ENCODE measurements around the gene MARF1.
"Not testable (repeated sequence)": the region's sequence is repeated elsewhere in the genome, so short reads cannot be mapped to it uniquely, and the experiment has no call there.

Gene MARF1

GRCh38 chr16:15650698-15651171, 7.8 kb upstream of the MARF1 start:
- H3K27me3 ChIP-seq (ENCODE audit: insufficient read depth, low read length): no peaks in the 10 kb centered on the region
- H3K36me3 ChIP-seq (ENCODE audit: insufficient read depth, low read length): no peaks in the 10 kb centered on the region
- no peaks in the 10 kb centered on the region for H3K9me3 ChIP-seq (ENCODE audit: insufficient read depth, low read depth, low read length)
- H3K4me3 ChIP-seq (ENCODE audit: low read length): peak overlapping the region; percentile 95
- H3K4me1 ChIP-seq (ENCODE audit: insufficient read depth, low read length): no peaks in the 10 kb centered on the region
- no peak overlapping the region for H3K27ac ChIP-seq (ENCODE audit: low read depth, low read length)
- H3K9ac ChIP-seq (ENCODE audit: low read depth, low read length): peak overlapping the region; percentile 70
- WGBS: under 1% methylated on average over 18 of the region's 18 CpGs

DNA sequence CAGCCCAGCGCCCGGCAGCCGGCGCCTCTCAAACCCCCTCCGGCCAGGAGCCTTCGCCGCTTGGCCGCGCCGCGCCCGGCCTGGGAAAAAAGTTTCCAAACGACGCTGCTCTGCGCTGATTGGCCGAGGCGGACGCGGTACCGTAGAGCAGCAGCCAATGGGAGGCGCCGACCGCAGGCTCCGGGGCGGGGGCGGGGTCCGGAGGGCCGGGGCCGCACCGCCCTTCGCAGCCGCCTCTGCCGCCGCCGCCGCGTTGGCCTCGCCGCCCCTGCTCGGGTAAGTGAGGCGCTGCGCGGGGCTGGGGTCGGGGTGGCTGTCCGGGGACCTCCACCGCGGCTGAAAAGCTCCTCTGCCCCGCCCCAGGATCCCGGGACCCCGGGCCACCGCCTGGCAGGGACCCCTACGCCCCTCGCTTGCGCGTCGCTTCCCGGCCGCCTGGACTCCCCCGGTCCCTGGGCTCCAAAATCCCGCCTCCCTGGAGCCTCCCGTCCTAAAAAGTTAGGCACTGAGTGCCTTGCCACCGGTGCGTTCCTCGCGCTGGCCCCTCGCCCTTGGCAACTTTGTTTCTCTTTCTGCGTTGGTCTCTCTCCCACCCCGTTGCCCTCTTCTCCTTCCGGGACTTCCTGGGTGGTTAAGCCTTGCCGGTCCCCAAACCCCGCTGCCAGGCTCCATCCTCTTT, 7.2 kb upstream of the MARF1 start, which contains the start of gene NDE1:
TSS of gene NDE1 (plus strand) at position 227 of the 679 bp plus-strand sequence. CDS start 14,534 bp downstream, outside the sequence.
- Histone ChIP-seq H3K9me3 (ENCODE audit: insufficient read depth, low read depth, low read length) (no peaks in the 10 kb centered on the region), H3K27ac (ENCODE audit: low read depth, low read length) (peak within 1 kb of the TSS; percentile 32; the same call in 1 of the 2 replicates), H3K9ac (ENCODE audit: low read depth, low read length) (peak within 1 kb of the TSS; percentile 70), H3K36me3 (ENCODE audit: insufficient read depth, low read length) (no peaks in the 10 kb centered on the region), H3K4me1 (ENCODE audit: insufficient read depth, low read length) (no peaks in the 10 kb centered on the region), H3K27me3 (ENCODE audit: insufficient read depth, low read length) (no peaks in the 10 kb centered on the region), H3K4me3 (ENCODE audit: low read length) (peak within 1 kb of the TSS; percentile 95)
- under 1% methylated on average over 71 of the region's 71 CpGs for WGBS

DNA sequence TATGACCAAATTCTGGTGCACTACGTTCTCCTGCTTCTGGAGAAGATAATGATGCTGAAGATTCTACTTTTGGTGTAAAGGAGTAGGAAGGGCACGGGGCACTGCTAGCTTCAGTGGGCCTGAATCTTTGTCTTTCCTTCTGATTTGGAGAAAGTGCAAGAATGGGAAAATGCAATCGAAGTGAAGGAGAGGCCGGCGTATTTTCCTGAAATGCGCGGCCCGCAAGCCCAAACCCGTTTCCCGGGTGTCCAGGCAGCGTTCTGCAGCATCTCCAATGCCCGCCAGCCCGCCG, 6.7 kb upstream of the MARF1 start:
- Histone ChIP-seq H3K27me3 (ENCODE audit: insufficient read depth, low read length) (no peaks in the 10 kb centered on the region), H3K27ac (ENCODE audit: low read depth, low read length) (peak overlapping the region; percentile 32; the same call in 1 of the 2 replicates), H3K4me3 (ENCODE audit: low read length) (peak overlapping the region; percentile 95), H3K9me3 (ENCODE audit: insufficient read depth, low read depth, low read length) (no peaks in the 10 kb centered on the region), H3K4me1 (ENCODE audit: insufficient read depth, low read length) (no peaks in the 10 kb centered on the region), H3K9ac (ENCODE audit: low read depth, low read length) (peak overlapping the region; percentile 32), H3K36me3 (ENCODE audit: insufficient read depth, low read length) (no peaks in the 10 kb centered on the region)
- WGBS: 3% methylated on average over 14 of the region's 14 CpGs

GRCh38 chr16:15649311-15649710, 6.4 kb upstream of the MARF1 start:
- H3K4me3 ChIP-seq (ENCODE audit: low read length): peak overlapping the region; percentile 95
- not testable (repeated sequence) for H3K4me1 ChIP-seq (ENCODE audit: insufficient read depth, low read length); H3K36me3 ChIP-seq (ENCODE audit: insufficient read depth, low read length); H3K27ac ChIP-seq (ENCODE audit: low read depth, low read length); H3K9me3 ChIP-seq (ENCODE audit: insufficient read depth, low read depth, low read length); H3K27me3 ChIP-seq (ENCODE audit: insufficient read depth, low read length)
- WGBS: 81% methylated on average over 17 of the region's 17 CpGs
- peak overlapping the region; percentile 32; the same call in 1 of the 2 replicates for H3K9ac ChIP-seq (ENCODE audit: low read depth, low read length)

GRCh38 chr16:15648135-15648730, 5.3 kb upstream of the MARF1 start:
- Histone ChIP-seq H3K36me3 (ENCODE audit: insufficient read depth, low read length) (no peaks in the 10 kb centered on the region), H3K4me3 (ENCODE audit: low read length) (no peak overlapping the region), H3K27me3 (ENCODE audit: insufficient read depth, low read length) (no peaks in the 10 kb centered on the region), H3K9ac (ENCODE audit: low read depth, low read length) (no peak overlapping the region), H3K4me1 (ENCODE audit: insufficient read depth, low read length) (0 out of 2 replicates have a peak, but pooled peaks cover 6% of the 10 kb centered on the region), H3K9me3 (ENCODE audit: insufficient read depth, low read depth, low read length) (no peaks in the 10 kb centered on the region), H3K27ac (ENCODE audit: low read depth, low read length) (no peak overlapping the region)
- whole genome bisulfite sequencing: 94% methylated on average over 9 of the region's 9 CpGs

DNA sequence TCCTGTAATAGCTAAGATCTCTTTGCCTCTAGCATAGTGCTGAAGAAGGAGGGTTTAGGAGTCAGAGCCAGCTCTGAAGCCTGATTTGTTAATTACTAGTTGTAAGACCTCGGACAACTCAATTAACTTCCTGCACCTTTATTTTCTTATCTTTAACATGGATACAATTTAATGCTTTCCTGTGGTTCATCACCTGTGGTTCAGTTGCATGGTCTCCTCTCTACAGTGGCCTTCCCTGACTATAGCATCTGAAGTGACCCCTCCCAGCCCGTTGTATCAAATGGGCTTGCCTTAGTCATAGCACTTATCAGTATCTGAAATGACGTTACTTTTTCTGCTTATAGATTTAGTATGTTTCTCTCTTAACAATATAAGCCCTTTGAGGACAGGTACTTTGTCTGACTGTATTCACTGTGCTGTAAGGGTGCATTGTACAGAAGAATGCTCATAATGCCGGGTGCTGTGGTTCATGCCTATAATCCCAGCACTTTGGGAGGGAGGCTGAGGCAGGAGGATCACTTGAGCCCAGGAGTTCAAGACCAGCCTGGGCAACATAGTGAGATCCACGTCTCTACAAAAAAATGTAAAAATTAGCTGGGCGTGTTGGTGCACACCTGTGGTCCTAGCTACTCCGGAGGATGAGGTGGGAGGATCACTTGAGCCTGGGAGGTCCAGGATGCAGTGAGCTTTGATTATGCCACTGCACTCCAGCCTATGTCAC, 4.5 kb upstream of the MARF1 start:
- no peak overlapping the region for H3K27ac ChIP-seq (ENCODE audit: low read depth, low read length)

GRCh38 chr16:15646557-15647293, 3.8 kb upstream of the MARF1 start:
- H3K4me1 ChIP-seq (ENCODE audit: insufficient read depth, low read length): peaks cover 10% of the 10 kb centered on the region; the same call in 1 of the 2 replicates
- not testable (repeated sequence) for H3K9ac ChIP-seq (ENCODE audit: low read depth, low read length); H3K36me3 ChIP-seq (ENCODE audit: insufficient read depth, low read length); H3K27ac ChIP-seq (ENCODE audit: low read depth, low read length); H3K9me3 ChIP-seq (ENCODE audit: insufficient read depth, low read depth, low read length); H3K4me3 ChIP-seq (ENCODE audit: low read length); H3K27me3 ChIP-seq (ENCODE audit: insufficient read depth, low read length)
- WGBS: 90% methylated on average over 12 of the region's 13 CpGs

More for the DNA sequence above, 4.5 kb upstream of the MARF1 start:
- Histone ChIP-seq H3K36me3 (ENCODE audit: insufficient read depth, low read length) (no peaks in the 10 kb centered on the region), H3K4me1 (ENCODE audit: insufficient read depth, low read length) (0 out of 2 replicates have a peak, but pooled peaks cover 6% of the 10 kb centered on the region), H3K9ac (ENCODE audit: low read depth, low read length) (no peak overlapping the region), H3K4me3 (ENCODE audit: low read length) (no peak overlapping the region), H3K9me3 (ENCODE audit: insufficient read depth, low read depth, low read length) (no peaks in the 10 kb centered on the region), H3K27me3 (ENCODE audit: insufficient read depth, low read length) (no peaks in the 10 kb centered on the region)
- WGBS: 91% methylated on average over 6 of the region's 7 CpGs

- H3K9me3 ChIP-seq (ENCODE audit: insufficient read depth, low read depth, low read length); H3K4me3 ChIP-seq (ENCODE audit: low read length); H3K27me3 ChIP-seq (ENCODE audit: insufficient read depth, low read length); H3K27ac ChIP-seq (ENCODE audit: low read depth, low read length); H3K36me3 ChIP-seq (ENCODE audit: insufficient read depth, low read length); H3K9ac ChIP-seq (ENCODE audit: low read depth, low read length): not testable (repeated sequence)
- 94% methylated on average over 9 of the region's 10 CpGs for WGBS
- peaks cover 12% of the 10 kb centered on the region; the same call in 1 of the 2 replicates for H3K4me1 ChIP-seq (ENCODE audit: insufficient read depth, low read length)
Measured at GRCh38 chr16:15644962-15645465, 2.1 kb upstream of the MARF1 start.

DNA sequence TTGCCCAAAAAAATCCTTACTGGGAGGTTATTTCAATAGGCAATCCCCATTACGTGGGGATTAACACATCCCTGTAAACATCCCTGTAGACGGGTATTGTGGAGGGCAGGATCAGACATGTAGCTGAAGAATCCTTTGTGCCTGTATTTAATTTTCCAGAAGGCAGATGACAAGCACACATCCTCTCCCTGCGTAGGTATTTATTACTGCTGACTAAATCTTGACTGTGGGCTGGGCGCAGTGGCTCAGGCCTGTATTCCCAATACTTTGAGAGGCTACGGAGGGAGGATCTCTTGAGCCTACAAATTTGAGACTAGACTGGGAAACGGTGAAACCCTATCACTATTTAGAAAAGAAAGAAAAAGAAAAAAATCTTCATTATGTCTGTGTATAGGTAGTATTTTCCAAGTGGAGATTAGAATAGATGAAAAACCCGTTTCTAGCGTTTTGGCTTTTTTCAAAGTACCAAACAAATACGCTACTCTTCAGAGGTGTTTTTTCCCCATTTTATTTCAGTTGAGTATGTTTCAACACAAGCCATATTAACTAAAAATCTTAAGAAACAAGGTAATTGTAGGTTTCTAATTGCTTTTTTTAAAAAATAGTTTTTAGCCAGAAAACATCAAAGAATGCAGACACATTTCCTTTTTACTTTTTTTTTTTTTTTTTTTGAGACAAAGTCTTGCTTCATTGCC, 1.5 kb upstream of the MARF1 start:
- 85% methylated on average over 8 of the region's 9 CpGs for WGBS
- H3K27ac ChIP-seq (ENCODE audit: low read depth, low read length): 0 out of 2 replicates have a peak overlapping the region, but pooled peaks have one; percentile 41
- no peaks in the 10 kb centered on the region for H3K9me3 ChIP-seq (ENCODE audit: insufficient read depth, low read depth, low read length)
- no peaks in the 10 kb centered on the region for H3K36me3 ChIP-seq (ENCODE audit: insufficient read depth, low read length)
- H3K9ac ChIP-seq (ENCODE audit: low read depth, low read length): peak overlapping the region; percentile 98; the same call in 1 of the 2 replicates
- peaks cover 12% of the 10 kb centered on the region; the same call in 1 of the 2 replicates for H3K4me1 ChIP-seq (ENCODE audit: insufficient read depth, low read length)
- H3K27me3 ChIP-seq (ENCODE audit: insufficient read depth, low read length): no peaks in the 10 kb centered on the region
- peak overlapping the region; percentile 96 for H3K4me3 ChIP-seq (ENCODE audit: low read length)

DNA sequence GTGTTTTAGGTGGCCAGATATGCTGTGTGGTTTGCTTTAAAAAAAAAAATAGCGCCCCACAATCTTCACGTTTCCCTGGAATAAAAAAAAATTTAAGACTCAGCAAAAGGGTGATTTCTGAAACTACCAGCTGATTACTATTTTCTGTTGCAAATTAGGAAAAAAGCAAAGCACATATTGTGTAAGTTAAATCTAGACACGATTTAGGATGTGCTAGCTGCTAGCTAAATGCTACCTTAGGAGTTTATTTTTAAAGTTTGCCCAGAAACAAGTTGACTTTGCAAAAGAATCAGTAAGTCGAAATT, 944 bp upstream of the MARF1 start:
- Histone ChIP-seq H3K27me3 (ENCODE audit: insufficient read depth, low read length) (no peaks in the 10 kb centered on the region), H3K27ac (ENCODE audit: low read depth, low read length) (peak overlapping the region; percentile 95), H3K9me3 (ENCODE audit: insufficient read depth, low read depth, low read length) (no peaks in the 10 kb centered on the region), H3K36me3 (ENCODE audit: insufficient read depth, low read length) (peaks cover 4% of the 10 kb centered on the region), H3K4me1 (ENCODE audit: insufficient read depth, low read length) (peaks cover 12% of the 10 kb centered on the region; the same call in 1 of the 2 replicates), H3K4me3 (ENCODE audit: low read length) (peak overlapping the region; percentile 96), H3K9ac (ENCODE audit: low read depth, low read length) (peak overlapping the region; percentile 98)
- WGBS: 72% methylated on average over 4 of the region's 4 CpGs
